SK-N-DZ (cell line): ENCODE results near the gene NEK10.
"Not testable (repeated sequence)": the region's sequence is repeated elsewhere in the genome, so short reads cannot be mapped to it uniquely, and the experiment has no call there.

Source experiments
- DNase-seq: peaks from one replicate; pipeline ENCODE4 v3.0.0-alpha.2; 2015; ENCODE audit warnings: low spot score

The NEK10 gene

DNA sequence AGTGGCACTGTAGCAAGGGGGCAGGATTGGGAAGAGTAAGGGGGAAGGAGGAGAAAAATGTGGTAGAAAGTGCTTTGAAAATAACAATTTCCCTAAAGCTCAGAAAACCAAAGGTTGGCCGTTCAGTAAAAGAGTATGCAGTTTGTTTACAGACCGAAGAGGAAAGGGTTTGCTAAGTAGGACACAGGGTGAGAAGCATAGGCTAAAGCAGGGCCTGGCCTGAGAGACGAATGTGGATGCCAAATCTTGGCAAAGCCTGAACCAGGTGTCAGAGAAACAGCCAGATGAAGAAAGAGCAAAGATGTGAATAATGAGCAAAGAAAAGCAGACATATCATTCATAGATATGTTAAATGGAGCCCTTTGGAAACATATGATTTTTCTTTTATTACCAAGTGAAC lies 17.1 kb downstream of the NEK10 start:
- DNase-seq: no peak

GRCh38 chr3:27349832-27350231 lies 19.4 kb downstream of the NEK10 start:
- DNase-seq: no peak

DNA sequence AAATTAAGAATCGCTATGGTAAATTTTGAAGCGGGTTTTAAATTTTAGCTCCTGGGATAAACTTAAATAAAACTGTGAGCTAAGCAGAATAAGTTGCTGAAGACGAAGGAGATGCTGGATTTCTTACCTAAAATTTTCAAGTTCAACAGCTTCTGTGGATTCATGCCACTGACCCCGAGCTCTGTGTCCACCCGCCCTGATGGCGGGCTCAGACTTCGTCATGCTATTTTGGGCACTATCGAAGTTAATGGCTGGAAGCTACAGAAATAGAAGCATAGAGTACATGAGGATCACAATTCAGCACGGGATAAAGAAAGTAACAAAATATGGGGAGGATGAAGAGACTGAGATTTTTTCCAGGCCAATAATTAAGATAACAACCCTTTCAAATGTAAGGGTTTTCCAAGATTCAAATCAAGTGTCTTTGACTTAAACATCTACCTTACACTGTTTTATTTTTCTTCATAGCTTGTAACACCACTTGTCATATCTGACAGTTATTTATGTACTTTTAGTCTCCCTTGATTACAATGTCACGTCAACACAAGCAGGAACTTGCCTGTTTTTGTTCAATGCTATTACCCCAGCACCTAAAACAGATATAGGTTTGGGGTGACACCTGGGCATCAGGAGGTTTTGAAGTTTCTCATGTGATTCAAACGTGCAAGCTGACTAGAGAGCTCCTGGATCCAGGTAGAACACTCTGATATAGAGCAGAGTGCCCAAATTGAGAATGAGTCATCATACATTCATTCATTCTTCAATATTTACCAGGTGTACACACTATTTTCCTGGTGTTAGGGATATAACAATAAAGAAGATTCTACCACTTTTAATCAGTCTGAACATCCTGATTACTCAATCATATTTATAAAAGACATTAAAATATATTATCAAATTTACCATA lies 23.0 kb downstream of the NEK10 start:
- no peak for DNase-seq

GRCh38 chr3:27345493-27345892 lies 23.7 kb downstream of the NEK10 start:
- DNase-seq: no peak

DNA sequence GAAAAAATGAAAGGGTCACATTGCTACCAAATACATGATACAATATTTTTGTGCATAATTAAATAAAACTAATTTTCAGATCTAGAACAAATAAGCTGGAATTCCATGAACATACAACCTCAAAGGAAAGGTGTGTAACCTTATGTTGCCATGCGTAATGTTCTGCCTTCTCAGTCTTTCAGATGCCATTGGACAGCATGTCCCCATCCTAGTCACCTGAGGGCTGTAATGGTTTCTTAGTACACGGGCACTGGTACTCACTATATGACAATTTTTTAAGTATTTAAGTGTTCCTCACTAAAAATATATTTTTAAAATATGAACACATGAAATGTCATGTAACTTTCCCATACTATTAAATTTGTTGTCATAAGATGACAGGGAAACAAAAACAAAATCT lies 24.1 kb downstream of the NEK10 start:
- DNase-seq: no peak

GRCh38 chr3:27344192-27344591 lies 25.0 kb downstream of the NEK10 start:
- DNase-seq: no peak

GRCh38 chr3:27342267-27342666 lies 26.9 kb downstream of the NEK10 start:
- no peak for DNase-seq

DNA sequence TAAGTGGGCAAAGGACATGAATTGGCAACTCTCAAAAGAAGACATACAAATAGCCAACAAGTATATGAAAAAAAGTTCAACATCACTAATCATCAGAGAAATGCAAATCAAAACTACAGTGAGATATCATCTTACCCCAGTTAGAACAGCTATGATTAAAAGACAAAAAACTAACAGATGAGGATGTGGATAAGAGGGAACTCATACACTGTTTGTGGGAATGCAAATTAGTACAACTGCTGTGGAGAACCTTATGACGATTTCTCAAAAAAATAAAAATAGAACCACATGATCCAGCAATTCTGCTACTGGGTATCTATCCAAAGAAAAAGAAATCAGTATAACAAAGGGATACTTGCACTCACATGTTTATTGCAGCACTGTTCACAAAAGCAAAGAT lies 28.6 kb downstream of the NEK10 start:
- DNase-seq: no peak

DNA sequence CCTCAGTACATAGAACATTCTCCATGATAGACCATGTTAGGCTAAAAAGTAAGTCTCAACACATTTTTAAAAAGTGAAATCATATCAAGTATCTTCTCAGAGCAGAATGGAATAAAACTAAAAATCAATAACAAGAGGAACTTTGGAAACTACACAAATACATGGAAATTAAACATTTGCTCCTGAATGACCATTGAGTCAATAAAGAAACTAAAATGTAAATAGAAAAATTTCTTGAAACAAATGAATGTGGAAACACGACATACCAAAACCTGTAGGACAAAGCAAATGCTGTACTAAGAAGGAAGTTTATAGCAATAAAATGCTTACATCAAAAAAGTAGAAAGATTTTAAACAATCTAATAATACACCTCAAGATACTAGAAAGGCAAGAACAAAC lies 33.6 kb downstream of the NEK10 start:
- no peak for DNase-seq

- DNase-seq: no peak
These were observed 35.3 kb downstream of the NEK10 start for GRCh38 chr3:27333843-27334242.

- not testable (repeated sequence) for DNase-seq
These were observed 40.0 kb downstream of the NEK10 start for GRCh38 chr3:27328982-27329762.

- DNase-seq: no peak
These were observed 42.3 kb downstream of the NEK10 start for GRCh38 chr3:27326629-27327545.

GRCh38 chr3:27326202-27326601 lies 43.0 kb downstream of the NEK10 start:
- DNase-seq: no peak

GRCh38 chr3:27325419-27325818 lies 43.8 kb downstream of the NEK10 start:
- DNase-seq: no peak

- DNase-seq: no peak
These were observed 44.5 kb downstream of the NEK10 start for GRCh38 chr3:27324686-27325085.

DNA sequence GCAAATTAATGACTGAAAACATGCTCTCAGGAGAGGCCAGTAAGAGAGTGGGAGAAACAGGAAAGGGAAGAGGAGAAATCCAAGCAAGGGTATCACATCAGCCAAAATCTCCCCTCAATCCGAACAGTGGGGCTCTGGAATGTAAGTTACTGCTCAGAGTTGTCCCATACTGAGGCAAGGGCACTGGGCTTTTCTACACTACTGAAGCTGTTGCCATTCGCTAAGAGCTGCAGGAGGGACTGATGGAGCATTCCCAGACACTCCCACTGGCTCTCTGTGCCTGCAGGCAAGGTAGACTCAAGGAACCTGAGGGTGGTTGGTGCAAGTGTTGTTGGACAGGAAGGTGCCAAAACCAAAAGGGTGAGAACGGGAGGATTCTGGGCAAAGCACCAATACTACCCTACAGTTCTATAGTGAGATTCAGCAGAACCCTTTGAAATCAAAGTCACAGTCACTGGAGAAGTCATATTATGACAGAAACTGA lies 46.1 kb downstream of the NEK10 start:
- no peak for DNase-seq

DNA sequence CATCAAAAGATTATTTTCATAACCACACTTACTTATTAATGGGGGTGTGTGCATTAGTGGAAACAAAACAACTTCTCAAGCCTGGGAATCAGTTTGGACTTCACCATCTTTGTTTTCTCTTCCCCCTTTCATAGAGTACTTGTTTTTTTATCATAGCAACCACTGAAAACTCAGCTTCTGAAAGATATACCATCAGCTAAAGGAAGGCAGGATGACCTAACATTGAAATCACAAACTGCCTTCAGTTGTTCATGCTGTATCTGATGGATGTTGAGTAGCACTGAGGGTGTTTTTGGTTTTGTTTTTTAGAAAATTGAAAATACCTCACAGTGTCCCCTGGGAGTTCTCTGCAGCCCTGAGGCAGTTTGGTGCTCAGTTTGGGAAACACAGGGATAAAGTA lies 46.5 kb downstream of the NEK10 start:
- no peak for DNase-seq

DNA sequence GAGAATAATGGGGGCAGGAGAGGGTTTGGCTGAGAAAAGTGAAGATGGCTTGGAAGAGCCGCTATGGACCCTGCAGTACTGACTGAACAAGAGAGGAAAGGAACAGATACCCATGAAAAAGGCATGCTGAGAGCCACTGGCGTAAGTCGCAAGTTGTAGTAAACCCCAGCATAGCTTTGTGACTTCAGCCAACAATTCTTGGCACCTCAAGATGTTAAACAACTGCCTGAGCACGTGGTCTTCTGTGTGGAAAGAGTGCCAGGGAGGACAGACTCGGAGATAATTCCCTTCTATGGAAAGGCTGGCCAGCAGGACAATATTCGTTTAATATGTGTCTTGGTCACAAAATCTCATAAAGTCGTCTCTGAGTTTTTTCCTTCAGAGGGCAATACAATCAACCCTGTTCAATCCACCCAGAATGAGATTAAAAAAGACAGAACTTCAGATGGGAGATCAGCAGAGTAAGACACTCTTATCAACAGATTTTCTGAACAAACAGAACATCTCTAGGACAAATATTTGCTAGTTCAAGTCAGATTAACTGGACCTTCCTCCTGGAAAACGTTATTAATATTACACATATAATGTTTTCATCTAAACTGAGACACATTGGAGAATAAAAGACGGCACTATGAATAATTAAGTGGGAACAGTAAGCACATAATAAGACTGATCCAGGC lies 49.2 kb downstream of the NEK10 start:
- no peak for DNase-seq

- DNase-seq: no peak
These were observed 49.9 kb downstream of the NEK10 start for GRCh38 chr3:27319304-27319703.

GRCh38 chr3:27317096-27317495 lies 52.1 kb downstream of the NEK10 start:
- no peak for DNase-seq

DNA sequence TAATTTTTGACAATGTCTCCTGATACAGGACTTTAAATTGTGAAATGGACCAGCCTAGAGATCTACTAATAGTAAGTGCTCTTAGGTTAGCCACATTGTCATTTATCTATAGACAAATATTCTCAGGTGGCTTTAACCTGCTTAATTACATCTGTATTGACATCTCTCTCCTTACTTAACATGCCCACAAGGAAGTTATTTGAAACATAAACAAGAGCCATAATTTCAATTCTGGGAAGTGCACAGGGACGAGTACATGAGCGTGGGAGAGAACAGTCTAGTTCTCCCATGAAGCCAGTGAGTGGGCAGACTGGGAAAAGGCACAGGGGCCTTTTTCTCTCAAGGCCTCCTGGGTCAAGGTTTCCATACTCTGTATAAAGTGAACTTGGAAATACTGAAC lies 54.2 kb downstream of the NEK10 start:
- no peak for DNase-seq
